Right atrium auricular region (tissue), 2 donors: ENCODE data around the gene CDKAL1. TPM values are rescaled to one million over a fixed set of nuclear protein-coding genes. Genes with fewer than 3 reads are reported as not detected.

Experiments used
- DNase-seq: peaks from one replicate; pipeline ENCODE4 v3.0.0-alpha.2; 2019; ENCODE audit warnings: low spot score
- H3K27ac ChIP-seq, 2 donors: fragments of 200-600 bp; sonication (generic); 1 replicate in 1 of 2; 2 replicates in 1 of 2; pipeline ENCODE4 v1.5.1; 2016 to 2019
- H3K27me3 ChIP-seq, 2 donors: fragments of 200-600 bp; sonication (generic); one replicate each; pipeline versions ENCODE4 v1.5.1 to v1.6.0; 2017 to 2019
- H3K36me3 ChIP-seq: fragments of 200-600 bp; sonication (generic); one replicate; pipeline ENCODE4 v1.5.1; 2016
- H3K4me1 ChIP-seq, 2 donors: fragments of 200-600 bp; sonication (generic); one replicate each; pipeline versions ENCODE4 v1.5.1 to v1.6.0; 2017 to 2019
- H3K4me3 ChIP-seq, 2 donors: fragments of 200-600 bp; sonication (generic); 1 replicate in 1 of 2; 2 replicates in 1 of 2; pipeline ENCODE4 v1.5.1; 2017 to 2019; ENCODE audit warnings: mild to moderate bottlenecking in 1 of 2, moderate library complexity in 1 of 2
- H3K9me3 ChIP-seq, 2 donors: fragments of 200-600 bp; sonication (generic); one replicate each; pipeline ENCODE4 v1.5.1; 2019
- CTCF ChIP-seq, 2 donors: fragments of 200-600 bp; sonication (generic); IDR thresholded peaks; one replicate each; pipeline ENCODE4 v1.5.1; 2019; ENCODE audit warnings: antibody characterized with exemption in 2 of 2
- total RNA-seq, 2 donors: library from RNA; depleted of rRNA; stranded (reverse); fragments of >200 nt; gene quantifications; one replicate each; pipeline ENCODE4 v1.1.0, GENCODE V29; 2016

Gene CDKAL1
- total RNA-seq, 2 donors from 2014 or later, result 8.8 to 10.5 TPM

DNA sequence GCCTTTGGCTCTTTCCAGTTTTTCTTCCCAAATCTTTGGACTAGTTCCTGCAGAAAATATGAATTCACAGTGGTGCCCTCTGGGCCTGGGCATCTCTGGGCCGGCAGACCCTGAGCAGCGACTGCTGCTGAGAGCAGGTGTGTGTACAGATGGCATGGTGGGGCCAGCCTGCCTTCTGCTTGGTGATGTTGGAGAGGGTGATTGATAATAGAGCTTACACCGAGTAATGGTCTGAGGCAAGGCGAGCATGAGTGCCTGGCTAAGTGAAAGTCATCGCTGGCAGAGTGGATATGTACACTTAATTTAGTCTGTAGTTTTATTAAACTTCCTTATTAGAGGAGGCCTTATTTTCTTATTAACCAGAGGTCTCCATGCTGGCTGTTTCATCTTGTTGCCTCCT, 156.9 kb downstream of the CDKAL1 start:
- H3K27me3 ChIP-seq, result no peaks in the 10 kb centered on the region
- H3K9me3 ChIP-seq, result no peaks in the 10 kb centered on the region
- H3K27ac ChIP-seq, result no peak overlapping the region
- no peak for DNase-seq
- H3K4me1 ChIP-seq, result peaks cover 0 to 5% of the 10 kb centered on the region in 2 donors
- no peak overlapping the region for H3K4me3 ChIP-seq
- TF ChIP-seq CTCF (IDR thresholded peaks at IDR 0.05), result no peak
- no peaks in the 10 kb centered on the region for H3K36me3 ChIP-seq

GRCh38 chr6:20692023-20692422, 157.8 kb downstream of the CDKAL1 start:
- DNase-seq, result no peak
- Histone ChIP-seq H3K9me3 (no peaks in the 10 kb centered on the region), H3K36me3 (no peaks in the 10 kb centered on the region)

DNA sequence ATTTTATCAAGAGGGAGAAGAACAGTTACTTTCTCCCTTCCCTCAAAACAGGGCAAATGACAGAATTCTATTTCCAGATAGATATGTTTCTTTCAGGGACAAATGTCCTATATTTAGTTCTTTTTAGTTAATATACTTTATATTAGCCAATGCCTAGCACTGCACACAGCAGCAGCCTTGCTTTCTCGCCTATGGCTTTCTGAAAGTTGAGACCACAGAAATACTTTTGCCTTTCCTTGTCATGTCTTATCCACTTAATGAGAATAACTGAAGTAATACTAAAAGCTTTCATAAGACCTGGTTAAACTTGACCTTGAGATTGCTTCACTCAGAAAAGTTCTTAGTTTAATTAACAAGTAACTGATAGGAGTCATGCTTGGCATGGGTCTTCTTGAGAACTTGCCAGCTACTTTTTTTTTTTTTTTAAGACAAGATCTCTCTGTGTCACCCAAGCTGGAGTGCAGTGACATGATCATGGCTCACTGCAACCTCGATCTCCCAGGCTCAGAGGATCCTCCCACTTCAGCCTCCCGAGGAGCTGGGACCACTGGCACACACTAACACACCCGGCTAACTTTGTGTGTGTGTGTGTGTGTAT, 159.3 kb downstream of the CDKAL1 start:
- Histone ChIP-seq H3K27me3 (no peaks in the 10 kb centered on the region), H3K4me1 (peaks cover 0 to 5% of the 10 kb centered on the region in 2 donors), H3K4me3 (no peak overlapping the region), H3K27ac (no peak overlapping the region), H3K36me3 (no peaks in the 10 kb centered on the region), H3K9me3 (no peaks in the 10 kb centered on the region)
- no peak for DNase-seq
- no peak for TF ChIP-seq CTCF (IDR thresholded peaks at IDR 0.05)

More at GRCh38 chr6:20692023-20692422, 157.8 kb downstream of the CDKAL1 start:
- TF ChIP-seq CTCF (IDR thresholded peaks at IDR 0.05), result no peak
- Histone ChIP-seq H3K4me1 (peaks cover 0 to 5% of the 10 kb centered on the region in 2 donors), H3K27me3 (no peaks in the 10 kb centered on the region), H3K4me3 (no peak overlapping the region), H3K27ac (no peak overlapping the region)

DNA sequence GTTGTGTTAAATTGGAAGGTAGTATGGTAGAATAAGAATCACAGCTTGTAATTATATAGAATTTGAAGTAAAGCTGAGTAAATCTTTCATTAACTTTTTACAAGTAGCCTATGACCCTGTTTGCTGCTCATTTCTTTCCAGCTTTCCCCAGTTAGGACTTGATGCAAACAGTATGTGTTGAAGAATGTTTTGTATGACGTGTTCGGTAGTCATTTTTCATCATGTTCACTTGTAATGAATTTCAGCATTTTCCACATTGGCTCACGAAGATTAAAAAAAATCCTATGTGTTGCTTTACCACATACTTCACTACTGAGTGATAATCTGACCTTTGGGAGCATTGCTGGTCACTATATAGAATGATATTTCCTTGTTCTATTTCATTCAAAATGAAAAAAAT, 162.4 kb downstream of the CDKAL1 start:
- Histone ChIP-seq H3K4me3 (no peak overlapping the region), H3K27ac (no peak overlapping the region), H3K27me3 (no peaks in the 10 kb centered on the region), H3K4me1 (no peaks in the 10 kb centered on the region), H3K9me3 (no peaks in the 10 kb centered on the region), H3K36me3 (no peaks in the 10 kb centered on the region)
- no peak for DNase-seq
- TF ChIP-seq CTCF (IDR thresholded peaks at IDR 0.05), result no peak

DNA sequence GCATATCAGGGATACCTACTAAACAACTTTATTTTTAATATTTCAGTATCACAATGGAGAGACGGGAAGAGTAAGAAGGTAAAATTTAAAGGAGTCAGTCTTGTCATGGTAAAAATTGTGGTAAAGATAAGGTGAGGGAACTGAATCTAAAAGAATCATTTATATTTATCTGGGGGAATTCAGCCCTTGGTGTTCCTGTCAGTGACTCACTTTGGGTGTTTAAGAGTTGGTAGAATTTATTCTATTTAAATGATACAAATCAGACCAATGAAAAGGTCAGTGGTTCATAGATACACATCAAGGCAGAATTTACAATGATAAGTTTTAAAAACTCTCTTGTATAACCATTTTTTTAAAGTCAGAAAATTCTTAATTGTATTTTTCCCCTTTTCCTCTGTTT, 164.4 kb downstream of the CDKAL1 start:
- no peaks in the 10 kb centered on the region for H3K36me3 ChIP-seq
- no peak for TF ChIP-seq CTCF (IDR thresholded peaks at IDR 0.05)
- DNase-seq, result no peak
- no peaks in the 10 kb centered on the region for H3K9me3 ChIP-seq
- H3K27ac ChIP-seq, result no peak overlapping the region
- H3K4me1 ChIP-seq, result no peaks in the 10 kb centered on the region
- H3K4me3 ChIP-seq, result no peak overlapping the region
- H3K27me3 ChIP-seq, result no peaks in the 10 kb centered on the region

DNA sequence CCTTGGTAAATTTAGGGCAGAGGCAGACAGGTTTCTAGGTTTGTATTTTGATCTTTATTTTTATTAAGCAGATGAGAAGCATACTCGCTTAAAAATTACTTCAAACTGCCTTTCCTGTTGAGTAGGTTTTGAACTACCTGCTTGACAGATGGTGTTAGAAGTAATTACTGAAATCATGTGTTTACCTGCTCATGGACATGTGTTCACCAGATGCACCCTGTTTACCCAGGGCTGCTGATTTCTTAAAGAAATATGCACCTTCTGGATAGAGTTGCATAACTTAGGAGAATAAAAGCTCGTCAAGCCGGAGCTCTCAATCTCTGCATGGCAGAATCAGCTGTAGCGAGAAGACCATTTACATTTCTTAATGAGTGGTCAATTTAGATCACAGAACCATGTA, 165.1 kb downstream of the CDKAL1 start:
- Histone ChIP-seq H3K4me1 (no peaks in the 10 kb centered on the region), H3K27ac (no peak overlapping the region), H3K9me3 (no peaks in the 10 kb centered on the region), H3K36me3 (no peaks in the 10 kb centered on the region), H3K27me3 (no peaks in the 10 kb centered on the region), H3K4me3 (no peak overlapping the region)
- no peak for TF ChIP-seq CTCF (IDR thresholded peaks at IDR 0.05)
- no peak for DNase-seq
